ENCODE measurements around the gene PDSS1. TPM values are rescaled to one million over a fixed set of nuclear protein-coding genes. Genes with fewer than 3 reads are reported as not detected.

PDSS1 gene
- polyA plus RNA-seq, 1 donor (not counting 4 experiments of a cell fraction or from before 2014, with no cell fraction given): 36.6 TPM

- H2AFZ ChIP-seq (ENCODE audit: control insufficient read depth, low read length): peak overlapping the region; percentile 22
- H3K4me1 ChIP-seq (ENCODE audit: control insufficient read depth, extremely low read depth, insufficient read depth, low read length): no peaks in the 10 kb centered on the region
- no peak overlapping the region for H3K4me3 ChIP-seq (ENCODE audit: control insufficient read depth in 2 of 3, extremely low read depth in 1 of 3, insufficient read depth in 2 of 3, low read depth in 1 of 3, low read length in 3 of 3)
- H3K9ac ChIP-seq (ENCODE audit: control insufficient read depth, extremely low read depth, insufficient read depth, low read length): no peak overlapping the region
- dilution Hi-C loops (cut with MboI; ENCODE audit: extremely low pct_ligation_motif_present, low sequenced_read_pairs): no loop called here
- H3K79me2 ChIP-seq (ENCODE audit: control insufficient read depth, insufficient read depth, low read length): no peaks in the 10 kb centered on the region
- no peaks in the 10 kb centered on the region for H4K20me1 ChIP-seq (ENCODE audit: control insufficient read depth, extremely low read depth, insufficient read depth, low read length)
- no peaks in the 10 kb centered on the region for H3K36me3 ChIP-seq (ENCODE audit: control insufficient read depth in 2 of 2, extremely low read depth in 1 of 2, insufficient read depth in 2 of 2, low read length in 2 of 2)
- H3K27ac ChIP-seq (ENCODE audit: control insufficient read depth, insufficient read depth, low read length): no peak overlapping the region
- no peaks in the 10 kb centered on the region for H3K27me3 ChIP-seq (ENCODE audit: control insufficient read depth, extremely low read depth, insufficient read depth, low read length)
- H3K4me2 ChIP-seq (ENCODE audit: control insufficient read depth, extremely low read depth, insufficient read depth, low read depth, low read length): no peak overlapping the region
- H3K9me3 ChIP-seq (ENCODE audit: control insufficient read depth, low read depth, low read length): no peaks in the 10 kb centered on the region
- TF ChIP-seq EZH2 (IDR thresholded peaks at IDR 0.05; ENCODE audit: low read length): no peak
- DNase-seq (ENCODE audit: low read depth, low spot score) (no peak), FAIRE-seq (no peak)
- H3K9me1 ChIP-seq (ENCODE audit: control insufficient read depth, extremely low read depth, insufficient read depth, low read length): no peaks in the 10 kb centered on the region
These were observed 12.1 kb upstream of the PDSS1 start for GRCh38 chr10:26685441-26685840.

GRCh38 chr10:26689399-26689798, 8.1 kb upstream of the PDSS1 start:
- DNase-seq (ENCODE audit: low read depth, low spot score) (no peak), FAIRE-seq (no peak)
- Histone ChIP-seq H4K20me1 (ENCODE audit: control insufficient read depth, extremely low read depth, insufficient read depth, low read length) (no peaks in the 10 kb centered on the region), H3K4me3 (ENCODE audit: control insufficient read depth in 2 of 3, extremely low read depth in 1 of 3, insufficient read depth in 2 of 3, low read depth in 1 of 3, low read length in 3 of 3) (no peak overlapping the region), H3K4me1 (ENCODE audit: control insufficient read depth, extremely low read depth, insufficient read depth, low read length) (no peaks in the 10 kb centered on the region), H2AFZ (ENCODE audit: control insufficient read depth, low read length) (no peak overlapping the region), H3K27me3 (ENCODE audit: control insufficient read depth, extremely low read depth, insufficient read depth, low read length) (no peaks in the 10 kb centered on the region), H3K9me1 (ENCODE audit: control insufficient read depth, extremely low read depth, insufficient read depth, low read length) (no peaks in the 10 kb centered on the region), H3K9me3 (ENCODE audit: control insufficient read depth, low read depth, low read length) (no peaks in the 10 kb centered on the region), H3K9ac (ENCODE audit: control insufficient read depth, extremely low read depth, insufficient read depth, low read length) (no peak overlapping the region), H3K4me2 (ENCODE audit: control insufficient read depth, extremely low read depth, insufficient read depth, low read depth, low read length) (no peak overlapping the region), H3K27ac (ENCODE audit: control insufficient read depth, insufficient read depth, low read length) (no peak overlapping the region), H3K79me2 (ENCODE audit: control insufficient read depth, insufficient read depth, low read length) (no peaks in the 10 kb centered on the region), H3K36me3 (ENCODE audit: control insufficient read depth in 2 of 2, extremely low read depth in 1 of 2, insufficient read depth in 2 of 2, low read length in 2 of 2) (no peaks in the 10 kb centered on the region)
- TF ChIP-seq CTCF (optimal IDR thresholded peaks at IDR 0.05 in 1 of 3, IDR thresholded peaks at IDR 0.05 in 1 of 3, conservative IDR thresholded peaks at IDR 0.05 in 1 of 3; ENCODE audit: extremely low read depth in 1 of 3, insufficient read depth in 2 of 3, low read length in 3 of 3): no peak
- no peak for TF ChIP-seq EZH2 (IDR thresholded peaks at IDR 0.05; ENCODE audit: low read length)
- dilution Hi-C loops (cut with MboI; ENCODE audit: extremely low pct_ligation_motif_present, low sequenced_read_pairs): no loop called here
